GM12874 (cell line): ENCODE data around the gene CD24.
A peak's percentile ranks its signal among the peaks of the same experiment; 100 is the strongest.

Experiments
- CTCF ChIP-seq: IDR thresholded peaks from 2 replicates; pipeline ENCODE4 v1.5.1; 2011; ENCODE audit warnings: low read depth, mild to moderate bottlenecking, control low read depth, low read length, moderate library complexity; ENCODE audit not compliant: insufficient read depth

The CD24 gene

GRCh38 chr6:106974336-106974998 lies at the start of gene CD24:
TSS of gene CD24 (minus strand) at chr6:106974729. CDS start at chr6:106974646, 83 bp downstream.
- no peak for TF ChIP-seq CTCF

GRCh38 chr6:107021446-107022185 lies 47.1 kb upstream of the CD24 start:
- TF ChIP-seq CTCF = no peak

- TF ChIP-seq CTCF = no peak
These were observed 45.7 kb upstream of the CD24 start for GRCh38 chr6:107020239-107020638.

GRCh38 chr6:107019047-107019446 lies 44.5 kb upstream of the CD24 start:
- TF ChIP-seq CTCF = no peak

- TF ChIP-seq CTCF = no peak
These were observed 35.0 kb upstream of the CD24 start for GRCh38 chr6:107009499-107009898.

- peak; percentile 87 for TF ChIP-seq CTCF
These were observed 23.0 kb upstream of the CD24 start for GRCh38 chr6:106997392-106998158.

- TF ChIP-seq CTCF = no peak
These were observed 21.1 kb upstream of the CD24 start for GRCh38 chr6:106995640-106996039.
